ENCODE measurements around the gene PNISR.

Gene PNISR

DNA sequence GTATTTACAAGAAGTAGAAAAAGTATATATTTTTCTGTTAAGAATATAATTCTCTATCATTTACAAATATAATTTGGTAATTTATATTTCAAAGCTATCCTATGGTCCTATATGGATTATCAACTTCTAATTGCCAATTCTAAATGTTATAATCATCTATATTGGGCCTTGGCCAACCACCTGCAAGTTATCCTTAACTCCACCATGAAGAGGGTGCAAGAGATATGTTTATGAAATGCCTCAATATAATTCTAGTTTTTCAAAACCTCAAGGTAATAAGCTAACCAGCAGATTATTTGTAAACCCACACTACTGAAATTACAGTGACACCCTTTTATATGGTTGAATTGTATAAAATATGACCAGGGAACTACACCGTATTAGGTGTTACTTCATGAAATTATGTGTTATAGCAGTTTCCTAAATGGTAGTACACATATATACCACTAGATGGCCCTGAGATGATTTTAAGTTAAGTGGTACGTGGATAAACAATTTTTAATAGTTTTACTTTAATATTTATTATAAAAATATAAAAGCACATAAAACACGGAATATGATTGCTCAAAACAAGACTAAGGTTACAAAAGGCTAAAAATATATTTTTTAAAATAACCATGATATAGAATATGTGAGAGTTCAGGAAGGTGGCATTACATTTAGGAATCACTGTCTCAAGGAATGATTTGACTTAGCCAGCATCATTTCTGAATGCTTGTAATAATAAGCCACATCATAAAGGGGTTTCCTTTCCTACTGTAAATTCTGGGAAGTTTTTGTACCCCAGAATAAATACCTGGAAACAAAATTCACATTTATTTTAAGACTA lies 9.8 kb upstream of the PNISR start:
- Histone ChIP-seq H3K4me1 (ENCODE audit: insufficient read depth, low read length, severe bottlenecking) (no peaks in the 10 kb centered on the region), H4K20me1 (ENCODE audit: insufficient read depth, low read length) (no peaks in the 10 kb centered on the region), H3K36me3 (ENCODE audit: insufficient read depth, low read length) (peaks cover 41% of the 10 kb centered on the region; the same call in 1 of the 2 replicates), H3F3A (ENCODE audit: insufficient read depth, low read length) (no peaks in the 10 kb centered on the region), H2AFZ (ENCODE audit: low read length) (no peak overlapping the region), H3K4me2 (ENCODE audit: low read length) (no peak overlapping the region), H3K4me3 (ENCODE audit: low read depth, low read length, poor library complexity, severe bottlenecking) (no peak overlapping the region), H3K9me3 (ENCODE audit: low read length) (no peaks in the 10 kb centered on the region), H3K9ac (ENCODE audit: low read length) (no peak overlapping the region), H3K27ac (ENCODE audit: low read depth, low read length, poor library complexity, severe bottlenecking) (no peak overlapping the region), H3K9me2 (ENCODE audit: low read depth, low read length) (no peaks in the 10 kb centered on the region), H3K27me3 (ENCODE audit: insufficient read depth, low read length) (no peaks in the 10 kb centered on the region), H3K79me2 (ENCODE audit: insufficient read depth, low read length) (no peaks in the 10 kb centered on the region)
- TF ChIP-seq EZH2 (IDR thresholded peaks at IDR 0.05; ENCODE audit: borderline replicate concordance, low read length) = no peak
- TF ChIP-seq, protein P1, sequence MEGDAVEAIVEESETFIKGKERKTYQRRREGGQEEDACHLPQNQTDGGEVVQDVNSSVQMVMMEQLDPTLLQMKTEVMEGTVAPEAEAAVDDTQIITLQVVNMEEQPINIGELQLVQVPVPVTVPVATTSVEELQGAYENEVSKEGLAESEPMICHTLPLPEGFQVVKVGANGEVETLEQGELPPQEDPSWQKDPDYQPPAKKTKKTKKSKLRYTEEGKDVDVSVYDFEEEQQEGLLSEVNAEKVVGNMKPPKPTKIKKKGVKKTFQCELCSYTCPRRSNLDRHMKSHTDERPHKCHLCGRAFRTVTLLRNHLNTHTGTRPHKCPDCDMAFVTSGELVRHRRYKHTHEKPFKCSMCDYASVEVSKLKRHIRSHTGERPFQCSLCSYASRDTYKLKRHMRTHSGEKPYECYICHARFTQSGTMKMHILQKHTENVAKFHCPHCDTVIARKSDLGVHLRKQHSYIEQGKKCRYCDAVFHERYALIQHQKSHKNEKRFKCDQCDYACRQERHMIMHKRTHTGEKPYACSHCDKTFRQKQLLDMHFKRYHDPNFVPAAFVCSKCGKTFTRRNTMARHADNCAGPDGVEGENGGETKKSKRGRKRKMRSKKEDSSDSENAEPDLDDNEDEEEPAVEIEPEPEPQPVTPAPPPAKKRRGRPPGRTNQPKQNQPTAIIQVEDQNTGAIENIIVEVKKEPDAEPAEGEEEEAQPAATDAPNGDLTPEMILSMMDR (IDR thresholded peaks at IDR 0.05; ENCODE audit: low read length) = peak; percentile 50

DNA sequence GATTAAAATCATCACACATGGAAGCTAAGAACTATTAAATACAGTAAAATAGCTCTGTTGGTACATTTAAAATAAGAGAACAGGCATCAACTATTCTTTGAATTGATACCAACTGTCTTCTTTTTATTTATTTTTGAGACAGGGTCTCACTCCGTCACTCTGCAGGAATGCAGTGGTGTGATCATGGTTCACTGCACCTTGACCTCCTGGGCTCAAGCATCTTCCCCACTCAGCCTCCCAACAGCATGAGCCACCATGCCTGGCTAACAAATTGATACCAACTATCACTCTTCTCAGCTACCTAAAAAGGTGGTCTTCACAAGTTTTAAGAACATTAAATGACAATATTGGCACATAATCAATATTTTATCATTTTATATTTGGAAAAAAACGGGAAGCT lies 7.8 kb upstream of the PNISR start:
- Histone ChIP-seq H3K4me1 (ENCODE audit: insufficient read depth, low read length, severe bottlenecking) (peaks cover 3% of the 10 kb centered on the region), H2AFZ (ENCODE audit: low read length) (no peak overlapping the region), H3K27ac (ENCODE audit: low read depth, low read length, poor library complexity, severe bottlenecking) (no peak overlapping the region), H3K27me3 (ENCODE audit: insufficient read depth, low read length) (no peaks in the 10 kb centered on the region), H3K9me2 (ENCODE audit: low read depth, low read length) (no peaks in the 10 kb centered on the region), H3K36me3 (ENCODE audit: insufficient read depth, low read length) (peaks cover 35% of the 10 kb centered on the region), H3F3A (ENCODE audit: insufficient read depth, low read length) (no peaks in the 10 kb centered on the region), H4K20me1 (ENCODE audit: insufficient read depth, low read length) (no peaks in the 10 kb centered on the region), H3K9me3 (ENCODE audit: low read length) (no peaks in the 10 kb centered on the region), H3K4me2 (ENCODE audit: low read length) (no peak overlapping the region), H3K79me2 (ENCODE audit: insufficient read depth, low read length) (no peaks in the 10 kb centered on the region), H3K9ac (ENCODE audit: low read length) (no peak overlapping the region), H3K4me3 (ENCODE audit: low read depth, low read length, poor library complexity, severe bottlenecking) (no peak overlapping the region)
- no peak for TF ChIP-seq EZH2 (IDR thresholded peaks at IDR 0.05; ENCODE audit: borderline replicate concordance, low read length)
- TF ChIP-seq, protein P1 (IDR thresholded peaks at IDR 0.05; ENCODE audit: low read length) = no peak

DNA sequence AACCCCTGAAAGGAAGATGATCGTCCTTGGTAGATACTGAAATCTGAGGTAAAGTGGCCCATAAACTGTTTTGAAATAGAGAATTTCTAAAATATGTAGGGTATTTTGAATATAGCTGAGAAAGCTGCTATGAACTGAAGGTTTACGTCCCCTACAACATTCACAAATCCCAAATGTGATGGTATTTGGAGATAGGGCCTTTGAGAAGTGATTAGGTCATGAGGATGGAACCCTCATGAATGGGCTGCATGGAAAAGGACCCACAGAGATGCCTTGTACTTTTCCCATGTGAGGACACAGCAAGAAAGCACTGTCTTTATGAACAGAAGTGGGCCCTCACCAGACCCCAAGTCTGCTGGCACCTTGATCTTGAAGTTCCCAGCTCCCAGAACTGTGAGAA lies 6.8 kb upstream of the PNISR start:
- H3K4me1 ChIP-seq (ENCODE audit: insufficient read depth, low read length, severe bottlenecking) = peaks cover 12% of the 10 kb centered on the region
- no peaks in the 10 kb centered on the region for H3F3A ChIP-seq (ENCODE audit: insufficient read depth, low read length)
- H3K4me2 ChIP-seq (ENCODE audit: low read length) = no peak overlapping the region
- no peak overlapping the region for H3K9ac ChIP-seq (ENCODE audit: low read length)
- H3K79me2 ChIP-seq (ENCODE audit: insufficient read depth, low read length) = no peaks in the 10 kb centered on the region
- H3K27me3 ChIP-seq (ENCODE audit: insufficient read depth, low read length) = no peaks in the 10 kb centered on the region
- no peaks in the 10 kb centered on the region for H4K20me1 ChIP-seq (ENCODE audit: insufficient read depth, low read length)
- H3K36me3 ChIP-seq (ENCODE audit: insufficient read depth, low read length) = peaks cover 38% of the 10 kb centered on the region
- H3K9me3 ChIP-seq (ENCODE audit: low read length) = no peaks in the 10 kb centered on the region
- no peak overlapping the region for H2AFZ ChIP-seq (ENCODE audit: low read length)
- H3K4me3 ChIP-seq (ENCODE audit: low read depth, low read length, poor library complexity, severe bottlenecking) = no peak overlapping the region
- TF ChIP-seq, protein P1 (IDR thresholded peaks at IDR 0.05; ENCODE audit: low read length) = no peak
- TF ChIP-seq EZH2 (IDR thresholded peaks at IDR 0.05; ENCODE audit: borderline replicate concordance, low read length) = no peak
- H3K27ac ChIP-seq (ENCODE audit: low read depth, low read length, poor library complexity, severe bottlenecking) = no peak overlapping the region
- no peaks in the 10 kb centered on the region for H3K9me2 ChIP-seq (ENCODE audit: low read depth, low read length)

All from OCI-LY1 (cell line).